Activated gamma-delta T cell treated with anti-CD3 and anti-CD28 coated beads, Interleukin-2, amount 50 U/mL, for 16 hours (primary cell): ENCODE results near the gene CD300E.
"Not testable (repeated sequence)": the region's sequence is repeated elsewhere in the genome, so short reads cannot be mapped to it uniquely, and the experiment has no call there.

ENCODE experiments used
- DNase-seq: peaks from one replicate; pipeline ENCODE4 v3.0.0-alpha.2; 2020; ENCODE audit warnings: low read depth

Gene CD300E

GRCh38 chr17:74635418-74635817, 11.9 kb upstream of the CD300E start:
- DNase-seq, result no peak

GRCh38 chr17:74633326-74633725, 9.8 kb upstream of the CD300E start:
- DNase-seq, result no peak

DNA sequence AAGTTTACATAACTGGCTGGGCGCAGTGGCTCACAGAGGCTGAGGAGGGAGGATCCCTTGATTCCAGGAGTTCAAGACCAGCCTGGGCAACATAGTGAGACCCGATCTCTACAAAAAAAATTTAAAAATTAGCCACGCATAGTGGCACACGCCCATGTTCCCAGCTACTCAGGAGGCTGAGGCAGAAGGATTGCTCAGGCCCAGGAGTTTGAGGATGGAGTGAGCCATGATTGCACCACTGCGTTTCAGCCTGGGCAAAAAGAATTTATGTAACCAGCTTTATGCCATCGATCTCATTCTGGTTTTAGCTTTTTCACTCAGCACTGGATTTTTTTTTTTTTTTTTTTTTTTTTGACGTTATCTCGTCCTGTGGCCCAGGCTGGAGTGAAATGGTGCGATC, 9.1 kb upstream of the CD300E start:
- DNase-seq, result no peak

GRCh38 chr17:74631468-74632450, 8.2 kb upstream of the CD300E start:
- DNase-seq, result no peak

GRCh38 chr17:74630251-74630650, 6.7 kb upstream of the CD300E start:
- not testable (repeated sequence) for DNase-seq

DNA sequence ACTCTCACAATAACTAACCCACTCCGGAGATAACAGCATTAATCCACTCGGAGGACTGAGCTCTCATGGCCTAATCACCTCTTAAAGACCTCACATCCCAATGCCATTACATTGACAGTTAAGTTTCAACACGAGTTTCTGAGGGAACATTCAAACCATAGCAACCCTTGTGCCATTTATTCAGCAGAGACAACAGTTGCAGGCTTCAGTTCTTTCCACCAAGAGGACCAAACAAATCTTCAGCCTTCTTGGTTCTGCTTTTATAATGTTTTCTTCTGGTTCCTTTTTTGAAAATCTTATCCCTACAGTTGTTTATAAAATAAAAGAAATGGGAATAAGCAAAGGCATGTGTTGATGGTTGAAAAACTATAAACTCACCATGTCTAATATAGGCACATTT, 2.1 kb upstream of the CD300E start:
- no peak for DNase-seq

DNA sequence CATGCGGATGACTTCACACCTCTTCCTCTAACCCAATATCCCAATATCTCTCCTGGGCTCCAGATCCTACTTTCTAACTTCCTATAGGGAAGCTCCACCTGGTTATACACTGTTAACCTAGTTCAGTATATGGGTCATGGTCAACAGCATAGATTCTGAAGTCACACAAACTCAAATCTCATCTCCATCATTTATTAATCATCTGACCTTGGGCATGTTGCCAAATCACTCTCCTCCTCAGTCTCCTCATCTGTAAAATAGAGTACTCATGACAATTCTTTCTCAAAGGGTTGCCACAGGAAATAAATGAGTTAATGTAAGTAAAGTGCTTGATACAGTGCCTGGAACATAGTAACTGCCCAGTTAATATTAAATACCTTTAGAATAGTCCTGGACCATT, 593 bp upstream of the CD300E start:
- DNase-seq, result no peak

GRCh38 chr17:74619077-74619673, 4.4 kb downstream of the CD300E start:
- DNase-seq, result no peak

- DNase-seq, result no peak
These were observed 5.1 kb downstream of the CD300E start for GRCh38 chr17:74618451-74618850.

DNA sequence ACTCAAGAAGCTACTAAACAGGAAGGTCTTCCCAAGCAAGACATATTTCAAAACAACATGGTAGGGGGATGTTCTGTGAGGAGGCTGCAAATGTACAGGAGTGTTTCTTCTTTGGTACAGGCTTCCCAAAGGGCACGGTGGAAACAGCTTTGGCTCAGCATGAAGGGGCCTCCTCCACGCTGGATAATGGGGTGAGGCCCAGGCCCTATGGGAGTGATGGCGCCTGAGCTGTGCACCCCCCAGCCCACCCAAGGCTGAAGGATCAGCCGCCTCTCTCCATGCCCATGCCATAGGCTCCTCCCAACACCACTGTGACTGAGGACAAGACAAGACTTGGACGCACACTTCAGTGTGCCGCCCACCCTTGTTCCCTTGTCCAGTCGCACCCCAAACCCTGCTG, 6.8 kb downstream of the CD300E start:
- DNase-seq, result no peak

DNA sequence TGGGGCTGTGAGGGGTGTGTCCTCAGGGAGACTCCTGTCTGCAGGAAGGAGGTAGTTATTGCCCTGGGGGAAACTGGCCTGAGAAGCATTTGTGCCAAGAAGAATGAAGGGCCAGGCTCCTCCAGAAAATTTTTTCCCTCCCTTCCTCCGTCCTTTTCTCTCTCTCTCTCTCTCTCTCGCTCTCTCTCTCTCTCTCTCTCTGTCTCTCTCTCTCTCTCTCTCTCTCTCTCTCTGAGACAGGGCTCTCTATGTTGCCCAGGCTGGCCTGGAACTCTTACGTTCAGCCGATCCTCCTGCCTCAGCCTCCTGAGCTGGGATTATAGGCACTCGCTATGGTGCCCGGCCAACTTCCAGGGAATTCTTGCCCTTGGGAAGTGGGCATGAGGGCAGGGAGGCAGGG, 11.5 kb downstream of the CD300E start:
- no peak for DNase-seq

DNA sequence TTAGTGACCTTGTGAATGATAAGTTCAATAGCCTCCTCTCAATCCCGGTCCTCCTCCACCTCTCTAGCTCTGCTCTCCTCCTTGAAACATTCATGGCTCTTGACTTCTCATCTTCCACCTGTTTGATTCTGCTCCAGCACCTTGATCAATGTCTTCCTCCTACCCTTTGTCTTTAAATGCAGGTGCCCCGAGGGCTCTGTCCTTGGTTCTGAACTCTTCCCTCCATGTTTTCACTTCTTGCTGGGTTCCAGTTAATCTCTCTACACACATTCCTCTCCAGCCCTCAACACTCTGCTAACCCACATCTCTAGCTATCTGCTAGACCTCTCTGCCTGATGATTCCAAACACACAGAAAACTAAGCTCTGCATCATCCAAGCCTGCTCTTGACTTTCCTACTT, 13.4 kb downstream of the CD300E start:
- DNase-seq, result no peak

GRCh38 chr17:74608511-74608910, 15.0 kb downstream of the CD300E start:
- DNase-seq, result no peak

- no peak for DNase-seq
These were observed 16.3 kb downstream of the CD300E start for GRCh38 chr17:74607221-74607620.

GRCh38 chr17:74606050-74606449, 17.5 kb downstream of the CD300E start:
- DNase-seq, result no peak

- no peak for DNase-seq
These were observed 18.2 kb downstream of the CD300E start for GRCh38 chr17:74605361-74605760.

- DNase-seq, result no peak
These were observed 18.8 kb downstream of the CD300E start for GRCh38 chr17:74604761-74605160.

- no peak for DNase-seq
These were observed 19.3 kb downstream of the CD300E start for GRCh38 chr17:74604200-74604599.

DNA sequence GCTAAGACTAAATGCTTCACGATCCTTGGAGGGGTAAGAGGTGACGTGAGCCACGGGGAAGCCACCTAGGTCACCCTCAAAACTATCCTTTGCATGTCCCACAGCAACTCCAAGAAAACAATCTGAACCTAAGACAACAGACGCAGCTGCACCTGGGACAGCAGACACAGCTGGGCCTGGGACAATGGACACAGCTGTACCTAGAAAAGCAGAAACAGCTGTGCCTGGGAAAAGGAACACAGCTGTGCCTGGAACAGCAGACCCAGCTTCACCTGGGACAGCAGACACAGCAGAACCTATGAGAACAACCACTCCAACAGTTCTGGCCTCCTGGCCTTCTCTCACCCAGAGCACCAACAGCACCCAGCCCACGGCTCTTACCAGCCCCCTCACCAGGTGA, 19.8 kb downstream of the CD300E start:
- no peak for DNase-seq

- no peak for DNase-seq
These were observed 20.4 kb downstream of the CD300E start for GRCh38 chr17:74603037-74603635.

- no peak for DNase-seq
These were observed 21.5 kb downstream of the CD300E start for GRCh38 chr17:74601944-74602572.

- DNase-seq, result no peak
These were observed 24.0 kb downstream of the CD300E start for GRCh38 chr17:74599448-74599939.
